SK-N-SH (cell line): ENCODE results near the gene BRD4. TPM values are rescaled to one million over a fixed set of nuclear protein-coding genes. Genes with fewer than 3 reads are reported as not detected.
A peak's percentile ranks its signal among the peaks of the same experiment; 100 is the strongest.

Source experiments
- CTCF ChIA-PET: fragments of 300-600, 350-600 bp; formaldehyde crosslinking; extraction: SDS; loops from one replicate; lab custom pipeline; 2021; lab: Yijun Ruan, JAX
- POLR2A ChIA-PET: fragments of 350-600 bp; sonication (Branson Sonifier 250); formaldehyde crosslinking; extraction: SDS; loops from one replicate; lab custom pipeline; 2020; ENCODE audit warnings: antibody characterized with exemption, inconsistent platforms; lab: Yijun Ruan, JAX
- DNase-seq: peaks from one replicate; pipeline ENCODE4 v3.0.0; 2012
- H2AFZ ChIP-seq: fragments of 200-600 bp; sonication (generic); 2 replicates; pipeline ENCODE4 v1.8.1; 2016; ENCODE audit warnings: antibody characterized with exemption, mild to moderate bottlenecking, low read depth
- H3F3A ChIP-seq: fragments of 200-600 bp; sonication (generic); replicated peaks from 2 replicates; pipeline ENCODE3; 2016; ENCODE audit warnings: antibody characterized with exemption, mild to moderate bottlenecking; ENCODE audit not compliant: insufficient read depth
- H3K27ac ChIP-seq, 2 experiments: fragments of 200-500 bp in 1 of 2; fragments of 200-600 bp in 1 of 2; sonication (Bioruptor generic) in 1 of 2; sonication (generic), shearing (Covaris generic) in 1 of 2; 2 replicates each; pipeline versions ENCODE4 v1.5.1 to v1.6.1; 2014 to 2016; ENCODE audit warnings: low read depth in 2 of 2, inconsistent platforms in 1 of 2, low read length in 1 of 2, mild to moderate bottlenecking in 1 of 2, mixed read lengths in 1 of 2
- H3K27me3 ChIP-seq: fragments of 200-600 bp; sonication (generic), shearing (Covaris generic); 2 replicates; pipeline ENCODE4 v1.6.1; 2016; ENCODE audit warnings: mixed run types; ENCODE audit not compliant: insufficient read depth
- H3K36me3 ChIP-seq, 2 experiments: fragments of 200-500 bp in 1 of 2; fragments of 200-600 bp in 1 of 2; sonication (Bioruptor generic) in 1 of 2; sonication (generic) in 1 of 2; replicated peaks in 1 of 2; 2 replicates each; pipeline versions ENCODE3 to v1.5.1; 2014 to 2016; ENCODE audit warnings: low read length in 1 of 2, mild to moderate bottlenecking in 1 of 2; ENCODE audit not compliant: insufficient read depth in 2 of 2, control insufficient read depth in 1 of 2
- H3K4me1 ChIP-seq, 2 experiments: fragments of 200-500 bp in 1 of 2; fragments of 200-600 bp in 1 of 2; sonication (Bioruptor generic) in 1 of 2; sonication (generic), shearing (Covaris generic) in 1 of 2; 2 replicates each; pipeline versions ENCODE4 v1.5.1 to v1.6.1; 2014 to 2016; ENCODE audit warnings: low read depth in 1 of 2, low read length in 1 of 2, mixed run types in 1 of 2; ENCODE audit not compliant: insufficient read depth in 2 of 2, control insufficient read depth in 1 of 2
- H3K4me2 ChIP-seq: fragments of 200-600 bp; sonication (generic), shearing (Covaris generic); 2 replicates; pipeline ENCODE4 v1.6.1; 2017; ENCODE audit warnings: mixed run types
- H3K4me3 ChIP-seq, 2 experiments: fragments of 200-500 bp in 1 of 2; fragments of 200-600 bp in 1 of 2; sonication (Bioruptor generic) in 1 of 2; sonication (generic), shearing (Covaris generic) in 1 of 2; 2 replicates each; pipeline versions ENCODE4 v1.5.1 to v1.8.1; 2014 to 2016; ENCODE audit warnings: low read depth in 2 of 2, inconsistent platforms in 1 of 2, low read length in 1 of 2, mild to moderate bottlenecking in 1 of 2, mixed read lengths in 1 of 2, moderate library complexity in 1 of 2
- H3K79me2 ChIP-seq: fragments of 200-600 bp; sonication (generic); 2 replicates; pipeline ENCODE4 v1.8.1; 2017; ENCODE audit warnings: mild to moderate bottlenecking; ENCODE audit not compliant: insufficient read depth
- H3K9ac ChIP-seq: fragments of 200-600 bp; sonication (generic); 2 replicates; pipeline ENCODE4 v1.6.1; 2017; ENCODE audit warnings: mixed run types
- H3K9me2 ChIP-seq: fragments of 200-600 bp; sonication (generic); 2 replicates; pipeline ENCODE4 v1.6.1; 2017; ENCODE audit warnings: mixed run types
- H3K9me3 ChIP-seq: fragments of 200-600 bp; sonication (generic); 2 replicates; pipeline ENCODE4 v1.6.1; 2017; ENCODE audit warnings: mixed run types, mild to moderate bottlenecking, moderate library complexity
- H4K20me1 ChIP-seq: fragments of 200-600 bp; sonication (generic); 2 replicates; pipeline ENCODE4 v1.6.1; 2017; ENCODE audit warnings: mild to moderate bottlenecking, mixed run types; ENCODE audit not compliant: insufficient read depth
- EP300 ChIP-seq, 2 experiments: IDR thresholded peaks; 2 replicates each; pipeline versions ENCODE4 v1.4.0 to v1.6.1; 2012; ENCODE audit warnings: borderline replicate concordance in 1 of 2, low read depth in 1 of 2, low read length in 1 of 2
- GABPA ChIP-seq: IDR thresholded peaks from 2 replicates; pipeline ENCODE4 v1.4.0; 2012; ENCODE audit warnings: low read depth, mild to moderate bottlenecking
- GATA2 ChIP-seq: sonication (generic); formaldehyde crosslinking; IDR thresholded peaks from 2 replicates; pipeline ENCODE4 v1.5.0; 2020; ENCODE audit warnings: mild to moderate bottlenecking, missing genetic modification reagents
- MEF2A ChIP-seq: IDR thresholded peaks from 2 replicates; pipeline ENCODE4 v1.4.0; 2012; ENCODE audit warnings: low read depth, borderline replicate concordance
- MXI1 ChIP-seq: IDR thresholded peaks from 2 replicates; pipeline ENCODE4 v1.6.1; 2012; ENCODE audit warnings: mild to moderate bottlenecking, low read depth, low read length, improper control_type of control experiment
- NFIC ChIP-seq: IDR thresholded peaks from 2 replicates; pipeline ENCODE4 v1.4.0; 2012; ENCODE audit warnings: borderline replicate concordance
- RAD21 ChIP-seq: IDR thresholded peaks from 2 replicates; pipeline ENCODE4 v1.6.1; 2012; ENCODE audit warnings: mild to moderate bottlenecking, low read length
- RCOR1 ChIP-seq: fragments of 150-350 bp; IDR thresholded peaks from 2 replicates; pipeline ENCODE4 v1.6.1; 2017; ENCODE audit warnings: antibody characterized with exemption, low read length
- RFX5 ChIP-seq: IDR thresholded peaks from 2 replicates; pipeline ENCODE4 v1.6.1; 2012; ENCODE audit warnings: mild to moderate bottlenecking, improper control_type of control experiment, low read length
- WGBS: methylation state at CpG from one replicate; pipeline ENCODE4 v1.1.6; 2017; ENCODE audit warnings: low lambda C conversion rate; 5-methylcytosine and 5-hydroxymethylcytosine counted together
- polyA plus RNA-seq, 3 experiments: library from polyadenylated mRNA; depleted of rRNA; stranded (reverse); fragments of >200 nt; gene quantifications; 2 replicates each; pipeline ENCODE4 v1.2.3, GENCODE V29; 2012
- TF ChIP-seq, protein P1 (sequence below): IDR thresholded peaks from 2 replicates; pipeline ENCODE4 v1.4.0; 2012; ENCODE audit warnings: low read depth, borderline replicate concordance

Gene BRD4
- polyA plus RNA-seq, 1 of the 3 experiments (the other 2 are of a cell fraction): 10.0 TPM

DNA sequence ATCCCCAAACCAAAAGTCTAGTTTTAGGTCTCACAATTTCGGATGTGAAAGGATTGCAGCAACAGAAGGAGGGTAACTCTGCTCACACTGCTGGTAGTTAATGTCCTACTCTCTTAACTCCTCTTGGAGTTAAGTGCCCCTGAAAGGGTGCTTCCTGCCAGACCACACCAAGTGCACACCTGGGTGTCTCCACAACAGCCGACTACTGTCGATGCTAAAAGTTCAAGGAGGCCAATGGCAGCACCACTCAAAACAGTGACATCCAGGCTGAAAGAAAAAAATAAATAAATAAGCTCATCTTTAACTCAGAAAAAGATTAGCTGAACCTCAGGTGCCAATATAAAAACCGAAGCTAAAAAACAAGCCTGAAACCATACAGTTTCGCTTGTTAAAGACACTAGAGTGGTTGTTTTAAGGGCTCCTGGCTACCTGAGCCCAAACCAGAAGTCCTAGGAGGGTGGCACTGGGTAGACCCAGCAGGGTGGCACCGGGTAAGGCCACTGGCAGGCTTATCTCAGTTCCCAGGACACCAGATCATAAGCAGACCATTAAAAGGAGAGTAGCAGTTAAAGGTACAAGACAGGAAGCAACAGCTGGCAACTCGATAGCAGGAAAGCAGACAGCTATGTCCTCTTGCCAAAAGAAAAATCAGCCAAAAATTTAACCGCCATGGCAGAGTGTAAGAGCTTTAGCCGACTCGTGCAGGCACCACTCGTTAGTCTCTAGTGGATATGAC, 39.3 kb downstream of the BRD4 start:
- no peak overlapping the region for H3K9ac ChIP-seq
- H3K4me2 ChIP-seq: no peak overlapping the region
- peaks cover 4% of the 10 kb centered on the region for H3F3A ChIP-seq
- no peaks in the 10 kb centered on the region for H3K9me3 ChIP-seq
- no peak overlapping the region for H2AFZ ChIP-seq
- peaks cover 0 to 10% of the 10 kb centered on the region in 2 experiments for H3K36me3 ChIP-seq
- H3K4me1 ChIP-seq: peaks cover 68 to 97% of the 10 kb centered on the region in 2 experiments; a peak in 3 of 4 replicates
- H3K79me2 ChIP-seq: peaks cover 100% of the 10 kb centered on the region
- peak overlapping the region in 1 of 2 experiments; percentile 98; a peak in 2 of 4 replicates for H3K27ac ChIP-seq
- no peak for DNase-seq
- 70% methylated on average over 11 of the region's 11 CpGs for WGBS
- ChIA-PET CTCF (interaction anchor here (0.7 to 4.8 kb wide), 5 partner anchors 11 to 32 kb away, joined by 3 to 33 read pairs (median 3); no protein-coding TSS in a partner anchor), POLR2A (interaction anchor here (1.8 to 2.1 kb wide), 3 partner anchors 12 to 86 kb away, joined by 6 to 7 read pairs (median 6); partner anchors contain the start of gene AKAP8)
- no peaks in the 10 kb centered on the region for H3K9me2 ChIP-seq
- no peaks in the 10 kb centered on the region for H3K27me3 ChIP-seq
- no peak overlapping the region for H3K4me3 ChIP-seq
- peak in 1 of 2 experiments; percentile 73; a peak in 2 of 4 replicates for TF ChIP-seq EP300 (IDR thresholded peaks at IDR 0.05; ENCODE audit: borderline replicate concordance in 1 of 2, low read depth in 1 of 2, low read length in 1 of 2)
- TF ChIP-seq, protein P1, sequence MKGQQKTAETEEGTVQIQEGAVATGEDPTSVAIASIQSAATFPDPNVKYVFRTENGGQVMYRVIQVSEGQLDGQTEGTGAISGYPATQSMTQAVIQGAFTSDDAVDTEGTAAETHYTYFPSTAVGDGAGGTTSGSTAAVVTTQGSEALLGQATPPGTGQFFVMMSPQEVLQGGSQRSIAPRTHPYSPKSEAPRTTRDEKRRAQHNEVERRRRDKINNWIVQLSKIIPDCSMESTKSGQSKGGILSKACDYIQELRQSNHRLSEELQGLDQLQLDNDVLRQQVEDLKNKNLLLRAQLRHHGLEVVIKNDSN: no peak
- 0 out of 2 replicates have a peak, but pooled peaks have one; percentile 46 for TF ChIP-seq RCOR1
- peak; percentile 22; the same call in 1 of the 2 replicates for TF ChIP-seq MXI1
- TF ChIP-seq RAD21: no peak
- TF ChIP-seq GABPA: no peak
- TF ChIP-seq GATA2 (CRISPR knock-in tag): peak; percentile 84
- TF ChIP-seq, all 33 proteins: peak for 4
- peaks cover 100% of the 10 kb centered on the region for H4K20me1 ChIP-seq

DNA sequence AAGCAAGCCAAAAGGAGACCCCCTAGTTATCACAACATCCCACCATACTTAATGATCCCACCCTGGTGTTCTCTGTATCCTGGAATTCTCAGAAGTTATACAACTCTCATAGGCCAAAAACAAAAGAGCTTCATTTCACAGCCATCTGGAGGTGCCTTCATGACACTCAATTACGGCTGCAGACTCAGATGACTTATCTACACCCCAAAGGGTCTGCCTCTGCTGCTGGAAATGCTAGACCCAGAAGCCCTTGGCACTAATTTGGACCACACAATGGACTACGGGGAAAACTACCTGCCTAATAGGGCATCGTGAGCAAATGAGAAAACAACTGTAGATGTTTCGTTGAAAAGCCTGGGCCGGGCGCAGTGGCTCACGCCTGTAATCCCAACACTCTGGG, 40.2 kb downstream of the BRD4 start:
- TF ChIP-seq MEF2A (no peak), RFX5 (no peak), GATA2 (CRISPR knock-in tag) (peak; percentile 70), EP300 (IDR thresholded peaks at IDR 0.05; ENCODE audit: borderline replicate concordance in 1 of 2, low read depth in 1 of 2, low read length in 1 of 2) (peak in 1 of 2 experiments; percentile 48; a peak in 1 of 4 replicates), NFIC (no peak)

More for the DNA sequence above, 40.2 kb downstream of the BRD4 start:
- Histone ChIP-seq H3K9ac (no peak overlapping the region), H3K27ac (peak overlapping the region in 1 of 2 experiments; percentile 84; a peak in 2 of 4 replicates), H3K4me2 (no peak overlapping the region), H3K4me3 (no peak overlapping the region), H2AFZ (no peak overlapping the region), H3F3A (peaks cover 4% of the 10 kb centered on the region), H3K9me2 (no peaks in the 10 kb centered on the region), H3K9me3 (no peaks in the 10 kb centered on the region), H3K27me3 (no peaks in the 10 kb centered on the region), H3K36me3 (peaks cover 0 to 10% of the 10 kb centered on the region in 2 experiments), H3K4me1 (peaks cover 67 to 96% of the 10 kb centered on the region in 2 experiments; a peak in 3 of 4 replicates), H3K79me2 (peaks cover 100% of the 10 kb centered on the region), H4K20me1 (peaks cover 100% of the 10 kb centered on the region)
- no peak for DNase-seq
- 91% methylated on average over 7 of the region's 7 CpGs for WGBS
- ChIA-PET CTCF (interaction anchor here (1.2 to 4.8 kb wide), 3 partner anchors 10 to 28 kb away, joined by 3 to 33 read pairs (median 5); no protein-coding TSS in a partner anchor), POLR2A (interaction anchor here (1.1 kb wide), 1 partner anchor 11 kb away, joined by 4 read pairs; no protein-coding TSS in a partner anchor)
